CD14-positive monocyte (primary cell): ENCODE measurements around the gene BOD1L2. TPM values are rescaled to one million over a fixed set of nuclear protein-coding genes. Genes with fewer than 3 reads are reported as not detected.

Source experiments
- DNase-seq, 3 donors: peaks; one replicate each; pipeline ENCODE4 v3.0.0-alpha.2; 2011 to 2022
- H2AFZ ChIP-seq: 2 replicates; pipeline ENCODE4 v1.6.0; 2012; ENCODE audit warnings: mild to moderate bottlenecking, low read depth, low read length, inconsistent platforms; ENCODE audit not compliant: insufficient read depth, poor library complexity, severe bottlenecking
- H3K27ac ChIP-seq, 2 donors: 1 replicate in 1 of 2; 2 replicates in 1 of 2; pipeline ENCODE4 v1.5.1; 2012 to 2013; ENCODE audit warnings: low read length in 2 of 2, control low read depth in 1 of 2, inconsistent platforms in 1 of 2, low read depth in 1 of 2, mild to moderate bottlenecking in 1 of 2
- H3K27me3 ChIP-seq, 2 donors: one replicate each; pipeline versions ENCODE4 v1.6.0 to v1.6.1; 2011 to 2013; ENCODE audit warnings: low read length in 2 of 2; ENCODE audit not compliant: control insufficient read depth in 2 of 2, insufficient read depth in 2 of 2
- H3K36me3 ChIP-seq, 2 donors: replicated peaks in 1 of 2; 1 replicate in 1 of 2; 2 replicates in 1 of 2; pipeline versions ENCODE4 v1.5.1 to v1.6.1; 2012 to 2013; ENCODE audit warnings: low read length in 2 of 2, control low read depth in 1 of 2, inconsistent platforms in 1 of 2, mild to moderate bottlenecking in 1 of 2; ENCODE audit not compliant: insufficient read depth in 2 of 2, control insufficient read depth in 1 of 2
- H3K4me1 ChIP-seq, 2 donors: 1 replicate in 1 of 2; 2 replicates in 1 of 2; pipeline versions ENCODE4 v1.5.1 to v1.6.1; 2012 to 2013; ENCODE audit warnings: low read length in 2 of 2, control low read depth in 1 of 2, inconsistent platforms in 1 of 2, mild to moderate bottlenecking in 1 of 2, moderate library complexity in 1 of 2; ENCODE audit not compliant: insufficient read depth in 2 of 2, control insufficient read depth in 1 of 2
- H3K4me2 ChIP-seq: replicated peaks from 2 replicates; pipeline ENCODE3; 2012; ENCODE audit warnings: low read length, moderate library complexity, mild to moderate bottlenecking; ENCODE audit not compliant: poor library complexity, severe bottlenecking; ENCODE audit errors: extremely low read depth
- H3K4me3 ChIP-seq, 3 experiments: fragments of 200-600 bp in 1 of 3; sonication (generic) in 1 of 3; replicated peaks in 1 of 3; 1 replicate in 2 of 3; 2 replicates in 1 of 3; pipeline ENCODE4 v1.5.1; 2011 to 2013; ENCODE audit warnings: low read length in 3 of 3, mild to moderate bottlenecking in 3 of 3, control low read depth in 2 of 3, low read depth in 2 of 3, inconsistent platforms in 1 of 3, moderate library complexity in 1 of 3
- H3K79me2 ChIP-seq: 2 replicates; pipeline ENCODE4 v1.6.0; 2012; ENCODE audit warnings: mild to moderate bottlenecking, control low read depth, inconsistent platforms, low read length, moderate library complexity; ENCODE audit not compliant: insufficient read depth
- H3K9ac ChIP-seq: 2 replicates; pipeline ENCODE4 v1.6.0; 2017; ENCODE audit warnings: low read length, mild to moderate bottlenecking; ENCODE audit not compliant: insufficient read depth, poor library complexity, severe bottlenecking
- H3K9me3 ChIP-seq, 2 donors: replicated peaks in 1 of 2; 1 replicate in 1 of 2; 2 replicates in 1 of 2; pipeline versions ENCODE4 v1.5.1 to v1.6.1; 2012 to 2013; ENCODE audit warnings: low read length in 2 of 2, control low read depth in 1 of 2; ENCODE audit not compliant: control insufficient read depth in 1 of 2, insufficient read depth in 1 of 2
- H4K20me1 ChIP-seq: 2 replicates; pipeline ENCODE4 v1.6.0; 2012; ENCODE audit warnings: mild to moderate bottlenecking, low read length, control low read depth, moderate library complexity; ENCODE audit not compliant: insufficient read depth
- H3K27ac Mint-ChIP-seq, 7 donors: one replicate each; pipeline ENCODE4 v1.8.0; 2020; ENCODE audit warnings: mild to moderate bottlenecking in 7 of 7, mixed read lengths in 7 of 7, moderate library complexity in 6 of 7, inconsistent platforms in 2 of 7
- H3K27me3 Mint-ChIP-seq, 3 donors: one replicate each; pipeline ENCODE4 v1.8.0; 2021 to 2022; ENCODE audit warnings: low read depth in 3 of 3, mild to moderate bottlenecking in 3 of 3, mixed read lengths in 3 of 3, moderate library complexity in 3 of 3, inconsistent platforms in 1 of 3
- H3K36me3 Mint-ChIP-seq, 2 donors: one replicate each; pipeline ENCODE4 v1.8.0; 2020; ENCODE audit warnings: mixed read lengths in 2 of 2, inconsistent platforms in 1 of 2, mild to moderate bottlenecking in 1 of 2
- H3K4me1 Mint-ChIP-seq: one replicate; pipeline ENCODE4 v1.8.0; 2020; ENCODE audit warnings: mild to moderate bottlenecking, mixed read lengths
- H3K4me3 Mint-ChIP-seq, 2 donors: one replicate each; pipeline ENCODE4 v1.8.0; 2020; ENCODE audit warnings: mild to moderate bottlenecking in 2 of 2, mixed read lengths in 2 of 2, moderate library complexity in 1 of 2
- H3K9me3 Mint-ChIP-seq, 7 donors: one replicate each; pipeline ENCODE4 v1.8.0; 2020 to 2022; ENCODE audit warnings: mixed read lengths in 7 of 7, mild to moderate bottlenecking in 6 of 7, moderate library complexity in 6 of 7, inconsistent platforms in 2 of 7
- CTCF ChIP-seq: fragments of 200-600 bp; IDR thresholded peaks from one replicate; pipeline ENCODE4 v1.8.0; 2022; ENCODE audit warnings: antibody characterized with exemption, mild to moderate bottlenecking
- WGBS: methylation state at CpG from one replicate; pipeline ENCODE4 v1.1.5; 2013; ENCODE audit warnings: missing lambda C conversion rate; ENCODE audit not compliant: insufficient coverage; 5-methylcytosine and 5-hydroxymethylcytosine counted together
- intact Hi-C, 2 donors: fragments of 100-400 bp; cut with micrococcal nuclease; formaldehyde crosslinking; loops; one replicate each; pipeline versions ENCODE4 v1.15.0 to v1.15.1; 2023
- polyA plus RNA-seq, 3 donors: library from polyadenylated mRNA; depleted of rRNA in 1 of 3; unstranded in 2 of 3; stranded (reverse) in 1 of 3; fragments of 300-500 nt in 2 of 3; fragments of >200 nt in 1 of 3; fragmentation: Illumina TruSeq in 2 of 3; gene quantifications; 1 replicate in 2 of 3; 2 replicates in 1 of 3; pipeline ENCODE4 v1.2.3, GENCODE V29; 2012 to 2021

The BOD1L2 gene
- polyA plus RNA-seq, 3 donors: not detected

DNA sequence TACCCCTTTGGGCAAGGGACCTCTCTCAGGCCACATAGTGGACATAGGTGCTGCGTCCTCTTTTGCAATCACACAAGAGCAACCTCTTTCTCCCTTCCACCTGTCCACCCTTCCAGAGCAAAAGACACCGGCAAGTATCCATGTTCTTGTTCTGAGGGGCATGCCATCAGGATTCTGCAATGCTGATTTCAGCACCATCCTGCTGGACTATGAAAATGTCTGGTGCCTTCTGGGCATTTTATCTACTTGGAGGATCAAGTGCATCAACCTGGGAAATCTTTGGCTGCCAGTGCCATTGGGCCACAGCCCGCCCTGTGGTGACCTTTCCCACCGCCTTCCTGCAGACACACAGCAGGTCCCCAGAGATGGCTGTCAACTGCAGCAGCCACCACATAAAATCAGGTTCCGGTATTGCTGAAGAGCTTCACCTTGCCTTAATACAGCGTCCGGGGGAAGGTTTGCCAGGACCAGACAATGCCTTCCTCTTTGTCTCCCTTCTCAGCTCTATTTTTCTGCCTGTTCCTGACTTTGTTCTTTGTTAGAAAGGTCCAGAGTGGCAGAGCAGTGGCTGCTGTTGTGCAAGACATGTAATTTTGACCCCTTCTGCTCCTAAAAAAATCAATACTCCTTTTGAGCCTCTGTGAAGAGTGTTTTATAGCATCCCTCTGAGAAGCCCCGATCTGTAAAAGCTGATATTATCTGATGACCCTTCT lies 18.5 kb upstream of the BOD1L2 start:
- Mint-ChIP-seq H3K27ac (no peak overlapping the region), H3K9me3 (peaks cover 0 to under 1% (median 0%) of the 10 kb centered on the region in 7 donors), H3K4me1 (no peaks in the 10 kb centered on the region), H3K27me3 (peaks cover 2 to 20% (median 3%) of the 10 kb centered on the region in 3 donors), H3K4me3 (no peak overlapping the region), H3K36me3 (no peaks in the 10 kb centered on the region)
- peaks cover 2 to 6% of the 10 kb centered on the region in 2 donors for H3K27me3 ChIP-seq
- no peaks in the 10 kb centered on the region for H3K9me3 ChIP-seq
- H3K4me3 ChIP-seq: no peak overlapping the region
- intact Hi-C loops: no loop called here
- no peaks in the 10 kb centered on the region for H4K20me1 ChIP-seq
- H2AFZ ChIP-seq: no peak overlapping the region
- H3K4me1 ChIP-seq: no peaks in the 10 kb centered on the region
- no peak for TF ChIP-seq CTCF
- H3K9ac ChIP-seq: no peak overlapping the region
- H3K36me3 ChIP-seq: no peaks in the 10 kb centered on the region
- H3K79me2 ChIP-seq: no peaks in the 10 kb centered on the region
- no peak overlapping the region for H3K27ac ChIP-seq
- no peak for DNase-seq
- WGBS: 78% methylated on average over 6 of the region's 8 CpGs
- H3K4me2 ChIP-seq: no peak overlapping the region

DNA sequence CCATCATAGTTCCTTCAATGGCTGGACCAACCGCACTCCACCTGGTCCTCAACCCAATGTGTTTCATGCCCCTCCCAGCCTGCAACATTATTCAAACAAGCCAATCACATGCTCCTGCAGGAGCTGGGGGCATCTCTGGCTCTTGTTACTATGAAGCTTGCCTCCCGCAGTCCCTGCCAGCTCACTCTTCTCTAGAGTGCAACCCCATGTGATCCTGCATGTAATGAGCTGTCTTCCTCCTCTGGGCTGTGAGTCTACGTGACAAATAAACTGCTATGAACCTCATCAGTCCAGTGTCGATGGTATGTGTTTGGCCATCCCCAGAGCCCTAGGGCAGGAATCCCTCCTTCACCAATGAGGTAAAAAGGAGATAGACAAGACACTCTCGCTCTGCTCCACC lies 15.8 kb upstream of the BOD1L2 start:
- intact Hi-C loops: no loop called here
- Mint-ChIP-seq H3K9me3 (peaks cover 0 to 8% (median 0%) of the 10 kb centered on the region in 7 donors), H3K27ac (no peak overlapping the region), H3K27me3 (peaks cover 4 to 14% (median 5%) of the 10 kb centered on the region in 3 donors), H3K4me1 (no peaks in the 10 kb centered on the region), H3K36me3 (no peaks in the 10 kb centered on the region), H3K4me3 (no peak overlapping the region)
- TF ChIP-seq CTCF: no peak
- Histone ChIP-seq H3K27me3 (peaks cover 2% of the 10 kb centered on the region in 2 donors), H3K4me3 (no peak overlapping the region), H3K4me1 (no peaks in the 10 kb centered on the region), H2AFZ (no peak overlapping the region), H3K36me3 (no peaks in the 10 kb centered on the region), H3K79me2 (no peaks in the 10 kb centered on the region), H3K27ac (no peak overlapping the region), H3K9ac (no peak overlapping the region), H4K20me1 (no peaks in the 10 kb centered on the region), H3K9me3 (no peaks in the 10 kb centered on the region), H3K4me2 (no peak overlapping the region)
- WGBS: 97% methylated on average over 3 of the region's 5 CpGs
- DNase-seq: no peak
